HepG2 (cell line): ENCODE data around the gene TMTC4. TPM values are rescaled to one million over a fixed set of nuclear protein-coding genes. Genes with fewer than 3 reads are reported as not detected.

ENCODE experiments used
- CREBL2 ChIP-seq: sonication (generic); formaldehyde crosslinking; IDR thresholded peaks from 2 replicates; pipeline ENCODE4 v1.8.1; 2023; ENCODE audit warnings: missing genetic modification reagents, mild to moderate bottlenecking, borderline replicate concordance
- DBP ChIP-seq: sonication (generic); formaldehyde crosslinking; IDR thresholded peaks from 2 replicates; pipeline ENCODE4 v1.4.0; 2020; ENCODE audit warnings: missing genetic modification reagents; ENCODE audit errors: not compliant biosample characterization
- DMTF1 ChIP-seq: sonication (generic); formaldehyde crosslinking; IDR thresholded peaks from 2 replicates; pipeline ENCODE4 v1.4.0; 2020; ENCODE audit warnings: mild to moderate bottlenecking, missing genetic modification reagents
- GLMP ChIP-seq: sonication (generic); formaldehyde crosslinking; IDR thresholded peaks from 2 replicates; pipeline ENCODE4 v1.9.0; 2021; ENCODE audit warnings: missing genetic modification reagents, mild to moderate bottlenecking, borderline replicate concordance
- NFIB ChIP-seq: sonication (generic); formaldehyde crosslinking; IDR thresholded peaks from 2 replicates; pipeline ENCODE4 v1.9.0; 2021; ENCODE audit warnings: missing genetic modification reagents, mild to moderate bottlenecking, borderline replicate concordance
- POLR2A ChIP-seq, 2 experiments: IDR thresholded peaks; 2 replicates each; pipeline ENCODE4 v1.6.1; 2011; ENCODE audit warnings: low read depth in 2 of 2, low read length in 2 of 2, mild to moderate bottlenecking in 1 of 2, moderate library complexity in 1 of 2; ENCODE audit not compliant: insufficient read depth in 1 of 2
- RAD51 ChIP-seq: fragments of 450-650 bp; IDR thresholded peaks from 2 replicates; pipeline ENCODE4 v1.6.1; 2016; ENCODE audit warnings: borderline replicate concordance
- SOX6 ChIP-seq, 2 experiments: fragments of 450-650 bp in 1 of 2; sonication (generic) in 1 of 2; formaldehyde crosslinking in 1 of 2; IDR thresholded peaks; 2 replicates each; pipeline versions ENCODE4 v1.4.0 to v1.6.1; 2017 to 2020; ENCODE audit warnings: antibody characterized with exemption in 1 of 2, mild to moderate bottlenecking in 1 of 2, missing genetic modification reagents in 1 of 2
- THRA ChIP-seq: sonication (generic); formaldehyde crosslinking; IDR thresholded peaks from 2 replicates; pipeline ENCODE4 v1.4.0; 2020; ENCODE audit warnings: missing genetic modification reagents, borderline replicate concordance
- U2AF1 ChIP-seq: fragments of 200-400 bp; formaldehyde crosslinking; optimal IDR thresholded peaks from 2 replicates; pipeline ENCODE3; 2017; ENCODE audit warnings: mild to moderate bottlenecking, low read depth, low read length
- ZNF224 ChIP-seq: sonication (generic); formaldehyde crosslinking; IDR thresholded peaks from 2 replicates; pipeline ENCODE4 v1.5.0; 2020; ENCODE audit warnings: mild to moderate bottlenecking, missing genetic modification reagents
- ZNF331 ChIP-seq: sonication (generic); formaldehyde crosslinking; IDR thresholded peaks from 2 replicates; pipeline ENCODE4 v1.4.0; 2020; ENCODE audit warnings: missing genetic modification reagents
- ZNF431 ChIP-seq: sonication (generic); formaldehyde crosslinking; IDR thresholded peaks from 2 replicates; pipeline ENCODE4 v1.9.0; 2022; ENCODE audit warnings: missing genetic modification reagents, low read depth, mild to moderate bottlenecking, borderline replicate concordance
- ZNF639 ChIP-seq: conservative IDR thresholded peaks from 2 replicates; pipeline ENCODE4 v1.6.1; 2018; ENCODE audit warnings: missing genetic modification reagents
- ZNF740 ChIP-seq: sonication (generic); formaldehyde crosslinking; IDR thresholded peaks from 2 replicates; pipeline ENCODE4 v1.4.0; 2020; ENCODE audit warnings: missing genetic modification reagents
- ZNF775 ChIP-seq: sonication (generic); formaldehyde crosslinking; IDR thresholded peaks from 2 replicates; pipeline ENCODE4 v1.4.0; 2020; ENCODE audit warnings: missing genetic modification reagents, mild to moderate bottlenecking, moderate library complexity, borderline replicate concordance
- ZNF790 ChIP-seq: sonication (generic); formaldehyde crosslinking; IDR thresholded peaks from 2 replicates; pipeline ENCODE4 v1.8.0; 2022; ENCODE audit warnings: missing genetic modification reagents, mild to moderate bottlenecking, borderline replicate concordance
- ZNF816 ChIP-seq: sonication (generic); formaldehyde crosslinking; IDR thresholded peaks from 2 replicates; pipeline ENCODE4 v1.8.0; 2022; ENCODE audit warnings: missing genetic modification reagents, mild to moderate bottlenecking, borderline replicate concordance
- polyA plus RNA-seq, 8 experiments: library from polyadenylated mRNA; depleted of rRNA in 3 of 8; stranded (reverse) in 7 of 8; unstranded in 1 of 8; fragments of >200 nt; fragmentation: Illumina TruSeq in 4 of 8; extraction: Trizol in 4 of 8; gene quantifications; 2 replicates each; pipeline versions ENCODE4 v1.2.1 to v1.2.3, GENCODE V29; 2011 to 2016; ENCODE audit warnings: low read depth in 4 of 8, missing spikeins in 1 of 8, mixed read lengths in 1 of 8; ENCODE audit not compliant: insufficient read depth in 1 of 8
- total RNA-seq, 5 experiments: library from RNA; depleted of rRNA; stranded (reverse); fragments of >200 nt; fragmentation: Illumina TruSeq; extraction: Trizol; gene quantifications; 2 replicates each; pipeline ENCODE4 v1.2.3, GENCODE V29; 2016; ENCODE audit warnings: low read depth in 1 of 5

Gene TMTC4
- total and polyA plus RNA-seq, 2 of the 13 experiments (the other 11 are each of a cell fraction or from before 2014, with no cell fraction given) = 16.0 to 22.6 TPM

- TF ChIP-seq GLMP (CRISPR knock-in tag) (no peak; the same call in 1 of the 2 replicates), U2AF1 (no peak), ZNF775 (CRISPR knock-in tag) (no peak), RAD51 (no peak), ZNF790 (peak; percentile 60; the same call in 1 of the 2 replicates), SOX6 (IDR thresholded peaks at IDR 0.05) (no peak), SOX6 (CRISPR knock-in tag; IDR thresholded peaks at IDR 0.05) (peak; percentile 12; the same call in 1 of the 2 replicates), CREBL2 (0 out of 2 replicates have a peak, but pooled peaks have one; percentile 44), NFIB (CRISPR knock-in tag) (no peak), ZNF431 (peak; percentile 74), THRA (CRISPR knock-in tag) (0 out of 2 replicates have a peak, but pooled peaks have one; percentile 17), ZNF639 (CRISPR knock-in tag) (peak; percentile 80; the same call in 1 of the 2 replicates), ZNF740 (no peak), ZNF224 (CRISPR knock-in tag) (no peak), DBP (CRISPR knock-in tag) (peak; percentile 79), ZNF816 (CRISPR knock-in tag) (no peak), POLR2A (IDR thresholded peaks at IDR 0.05; ENCODE audit: insufficient read depth in 1 of 2, low read depth in 2 of 2, low read length in 2 of 2) (peak; percentile 29 to 43; a peak in 2 of 4 replicates), ZNF331 (CRISPR knock-in tag) (peak; percentile 53; the same call in 1 of the 2 replicates), DMTF1 (CRISPR knock-in tag) (no peak)
Observed at GRCh38 chr13:100588331-100589177, 86.0 kb downstream of the TMTC4 start, which contains the start of gene GGACT (continued).
